Measurements from ENCODE around the gene PRKCZ. TPM values are rescaled to one million over a fixed set of nuclear protein-coding genes. Genes with fewer than 3 reads are reported as not detected.

The PRKCZ gene
- total RNA-seq, 1 donor, result 1.6 TPM

- TF ChIP-seq, protein P1, sequence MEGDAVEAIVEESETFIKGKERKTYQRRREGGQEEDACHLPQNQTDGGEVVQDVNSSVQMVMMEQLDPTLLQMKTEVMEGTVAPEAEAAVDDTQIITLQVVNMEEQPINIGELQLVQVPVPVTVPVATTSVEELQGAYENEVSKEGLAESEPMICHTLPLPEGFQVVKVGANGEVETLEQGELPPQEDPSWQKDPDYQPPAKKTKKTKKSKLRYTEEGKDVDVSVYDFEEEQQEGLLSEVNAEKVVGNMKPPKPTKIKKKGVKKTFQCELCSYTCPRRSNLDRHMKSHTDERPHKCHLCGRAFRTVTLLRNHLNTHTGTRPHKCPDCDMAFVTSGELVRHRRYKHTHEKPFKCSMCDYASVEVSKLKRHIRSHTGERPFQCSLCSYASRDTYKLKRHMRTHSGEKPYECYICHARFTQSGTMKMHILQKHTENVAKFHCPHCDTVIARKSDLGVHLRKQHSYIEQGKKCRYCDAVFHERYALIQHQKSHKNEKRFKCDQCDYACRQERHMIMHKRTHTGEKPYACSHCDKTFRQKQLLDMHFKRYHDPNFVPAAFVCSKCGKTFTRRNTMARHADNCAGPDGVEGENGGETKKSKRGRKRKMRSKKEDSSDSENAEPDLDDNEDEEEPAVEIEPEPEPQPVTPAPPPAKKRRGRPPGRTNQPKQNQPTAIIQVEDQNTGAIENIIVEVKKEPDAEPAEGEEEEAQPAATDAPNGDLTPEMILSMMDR (IDR thresholded peaks at IDR 0.05; ENCODE audit: insufficient read depth, low read length), result no peak
- DNase-seq (ENCODE audit: low read depth), result no peak
- no peak overlapping the region for H3K4me3 ChIP-seq (ENCODE audit: low read depth, low read length)
Measured at GRCh38 chr1:2163205-2163604, 113.0 kb downstream of the PRKCZ start.

DNA sequence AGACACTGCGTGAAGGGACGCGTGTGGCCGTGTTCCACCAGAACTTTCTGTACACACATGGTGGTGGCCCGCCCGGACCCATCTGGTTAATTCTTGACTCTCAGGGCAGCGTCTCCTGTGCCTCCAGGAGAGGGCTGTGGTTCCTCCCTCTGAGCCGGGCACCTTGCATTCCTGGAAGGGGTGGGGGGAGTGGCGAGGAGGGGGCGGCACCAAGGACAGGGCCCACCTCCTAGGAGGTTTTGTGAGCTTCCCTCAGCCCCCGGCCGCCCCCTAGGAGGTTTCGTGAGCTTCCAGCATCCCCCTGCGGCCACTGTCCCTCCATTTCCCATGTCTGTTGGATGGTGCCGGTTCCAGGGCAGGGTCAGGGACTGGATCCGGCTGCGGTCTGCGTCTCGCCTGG, 115.4 kb downstream of the PRKCZ start:
- TF ChIP-seq, protein P1 (IDR thresholded peaks at IDR 0.05; ENCODE audit: insufficient read depth, low read length), result no peak
- H3K4me3 ChIP-seq (ENCODE audit: low read depth, low read length), result no peak overlapping the region
- DNase-seq (ENCODE audit: low read depth), result no peak

DNA sequence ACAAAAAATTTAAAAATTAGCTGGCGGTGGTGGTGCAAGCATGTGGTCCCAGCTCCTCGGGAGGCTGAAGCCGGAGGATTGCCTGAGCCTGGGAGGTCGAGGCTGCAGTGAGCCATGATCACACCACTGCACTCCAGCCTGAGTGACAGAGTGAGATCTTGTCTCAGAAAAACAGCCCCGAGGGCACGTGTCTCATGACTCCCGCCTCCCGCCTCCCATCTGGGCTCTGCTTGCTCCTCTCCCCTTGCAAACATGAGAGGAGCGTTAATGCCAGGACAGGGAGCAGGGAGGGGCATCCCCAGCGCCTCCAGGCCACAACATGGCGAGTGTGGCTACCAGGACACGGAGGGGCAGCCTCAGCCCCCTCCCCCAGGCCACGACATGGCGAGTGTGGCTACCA, 116.0 kb downstream of the PRKCZ start:
- H3K4me3 ChIP-seq (ENCODE audit: low read depth, low read length), result no peak overlapping the region
- DNase-seq (ENCODE audit: low read depth), result no peak
- TF ChIP-seq, protein P1 (IDR thresholded peaks at IDR 0.05; ENCODE audit: insufficient read depth, low read length), result no peak

DNA sequence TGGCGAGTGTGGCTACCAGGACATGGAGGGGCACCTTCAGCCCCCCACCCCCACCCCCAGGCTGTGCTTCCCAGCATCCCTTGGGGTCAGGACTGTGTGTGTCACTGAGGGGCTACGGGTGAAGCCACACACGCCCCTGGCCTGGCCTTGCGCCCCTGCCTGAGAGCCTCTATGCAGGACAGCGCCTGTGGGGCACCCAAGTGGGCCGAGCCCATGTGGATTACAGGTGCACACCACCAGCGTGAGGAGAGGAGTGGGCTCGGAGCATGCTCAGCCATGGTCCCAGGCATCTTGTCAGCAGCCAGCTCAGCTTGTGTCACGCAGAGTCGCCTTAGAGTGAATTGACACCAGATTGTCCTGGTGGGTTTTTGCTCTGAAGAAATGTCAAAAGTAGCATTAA, 116.5 kb downstream of the PRKCZ start:
- H3K4me3 ChIP-seq (ENCODE audit: low read depth, low read length), result no peak overlapping the region
- DNase-seq (ENCODE audit: low read depth), result no peak
- TF ChIP-seq, protein P1 (IDR thresholded peaks at IDR 0.05; ENCODE audit: insufficient read depth, low read length), result no peak

DNA sequence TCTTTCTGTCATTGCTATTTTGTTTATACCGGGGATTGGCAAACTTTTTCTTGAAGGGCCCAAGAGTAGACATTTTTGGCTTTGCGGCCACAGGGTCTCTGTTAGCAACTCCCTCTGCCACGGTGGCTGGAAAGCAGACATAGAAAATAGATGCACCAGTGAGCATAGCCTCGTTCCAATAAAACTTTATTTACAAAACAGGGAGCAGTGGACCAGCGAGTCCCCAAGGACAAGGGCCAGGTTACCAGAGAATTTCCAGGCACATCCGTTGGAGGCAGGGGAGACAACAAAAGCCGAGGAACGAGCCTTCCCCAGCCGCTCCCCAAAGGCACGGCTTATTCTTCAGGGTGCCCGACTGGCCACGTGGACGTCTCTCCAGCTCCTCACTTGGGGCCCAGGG, 117.9 kb downstream of the PRKCZ start:
- no peak overlapping the region for H3K4me3 ChIP-seq (ENCODE audit: low read depth, low read length)
- TF ChIP-seq, protein P1 (IDR thresholded peaks at IDR 0.05; ENCODE audit: insufficient read depth, low read length), result no peak
- DNase-seq (ENCODE audit: low read depth), result no peak

- DNase-seq (ENCODE audit: low read depth), result no peak
- TF ChIP-seq, protein P1 (IDR thresholded peaks at IDR 0.05; ENCODE audit: insufficient read depth, low read length), result no peak
- no peak overlapping the region for H3K4me3 ChIP-seq (ENCODE audit: low read depth, low read length)
Measured at GRCh38 chr1:2168535-2168934, 118.3 kb downstream of the PRKCZ start.

DNA sequence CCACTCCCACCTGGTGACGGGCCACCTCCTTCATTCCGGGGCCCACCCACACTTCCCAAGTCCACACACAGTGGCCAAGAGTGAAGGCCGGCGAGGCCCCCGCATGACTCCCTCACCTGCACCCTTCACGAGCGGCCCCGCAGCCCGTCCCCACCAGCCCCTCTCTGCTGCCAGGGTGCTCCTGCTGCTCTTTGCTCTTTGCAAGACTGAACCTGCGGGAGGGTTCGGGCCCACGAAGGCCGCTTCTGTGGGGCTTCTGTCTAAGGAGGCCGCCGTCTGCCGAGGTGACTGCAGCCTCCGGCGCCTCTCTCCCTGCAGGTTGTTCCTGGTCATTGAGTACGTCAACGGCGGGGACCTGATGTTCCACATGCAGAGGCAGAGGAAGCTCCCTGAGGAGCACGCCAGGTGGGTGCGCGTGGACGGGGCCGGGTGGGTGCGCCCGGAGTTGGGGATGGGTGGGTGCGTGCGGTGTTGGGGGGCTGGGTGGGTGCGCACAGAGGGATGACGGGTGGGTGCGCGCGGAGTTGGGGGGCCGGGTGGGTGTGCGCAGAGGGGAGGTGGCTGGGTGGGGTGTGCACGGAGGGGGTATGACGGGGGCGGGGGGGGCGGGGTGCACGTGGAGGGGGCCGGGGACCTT, 119.1 kb downstream of the PRKCZ start:
- TF ChIP-seq, protein P1 (IDR thresholded peaks at IDR 0.05; ENCODE audit: insufficient read depth, low read length), result no peak
- DNase-seq (ENCODE audit: low read depth), result no peak
- H3K4me3 ChIP-seq (ENCODE audit: low read depth, low read length), result no peak overlapping the region
